HepG2 (cell line): ENCODE results near the gene SPAG9. TPM values are rescaled to one million over a fixed set of nuclear protein-coding genes. Genes with fewer than 3 reads are reported as not detected.

ENCODE experiments used
- BCL6 ChIP-seq: IDR thresholded peaks from 2 replicates; pipeline ENCODE4 v1.6.1; 2016; ENCODE audit warnings: missing genetic modification reagents, missing compliant biosample characterization
- CBFB ChIP-seq: sonication (generic); formaldehyde crosslinking; IDR thresholded peaks from 2 replicates; pipeline ENCODE4 v1.4.0; 2020; ENCODE audit warnings: missing genetic modification reagents
- ETV5 ChIP-seq: IDR thresholded peaks from 2 replicates; pipeline ENCODE4 v1.6.1; 2018; ENCODE audit warnings: missing biosample characterization, missing genetic modification reagents, inconsistent platforms, borderline replicate concordance
- HMG20A ChIP-seq: IDR thresholded peaks from 2 replicates; pipeline ENCODE4 v1.6.1; 2016; ENCODE audit warnings: borderline replicate concordance
- HMGA1 ChIP-seq: sonication (generic); formaldehyde crosslinking; conservative IDR thresholded peaks from 2 replicates; pipeline ENCODE4 v1.4.0; 2020; ENCODE audit warnings: missing genetic modification reagents
- HOXA3 ChIP-seq: sonication (generic); formaldehyde crosslinking; IDR thresholded peaks from 2 replicates; pipeline ENCODE4 v1.5.0; 2020; ENCODE audit warnings: missing genetic modification reagents
- JUN ChIP-seq: sonication (generic); formaldehyde crosslinking; IDR thresholded peaks from 2 replicates; pipeline ENCODE4 v1.4.0; 2020; ENCODE audit warnings: mild to moderate bottlenecking, missing genetic modification reagents
- KLF13 ChIP-seq: sonication (generic); formaldehyde crosslinking; IDR thresholded peaks from 2 replicates; pipeline ENCODE4 v1.4.0; 2020; ENCODE audit warnings: mild to moderate bottlenecking, missing genetic modification reagents
- KMT2A ChIP-seq: sonication (generic); formaldehyde crosslinking; IDR thresholded peaks from 2 replicates; pipeline ENCODE4 v1.4.0; 2020; ENCODE audit warnings: missing genetic modification reagents
- NFIB ChIP-seq: sonication (generic); formaldehyde crosslinking; IDR thresholded peaks from 2 replicates; pipeline ENCODE4 v1.9.0; 2021; ENCODE audit warnings: missing genetic modification reagents, mild to moderate bottlenecking, borderline replicate concordance
- NR2C2 ChIP-seq: sonication (generic); formaldehyde crosslinking; IDR thresholded peaks from 2 replicates; pipeline ENCODE4 v1.4.0; 2020; ENCODE audit warnings: missing genetic modification reagents, mild to moderate bottlenecking, moderate library complexity, borderline replicate concordance
- PHF21A ChIP-seq: sonication (generic); formaldehyde crosslinking; IDR thresholded peaks from 2 replicates; pipeline ENCODE4 v1.5.0; 2020; ENCODE audit warnings: mild to moderate bottlenecking, missing genetic modification reagents
- PITX1 ChIP-seq: sonication (generic); formaldehyde crosslinking; IDR thresholded peaks from 2 replicates; pipeline ENCODE4 v1.5.1; 2020; ENCODE audit warnings: mild to moderate bottlenecking, missing genetic modification reagents
- RARA ChIP-seq: IDR thresholded peaks from 2 replicates; pipeline ENCODE4 v1.6.1; 2016; ENCODE audit warnings: missing genetic modification reagents, missing compliant biosample characterization
- RFXAP ChIP-seq: sonication (generic); formaldehyde crosslinking; IDR thresholded peaks from 2 replicates; pipeline ENCODE4 v1.4.0; 2020; ENCODE audit warnings: missing genetic modification reagents, borderline replicate concordance
- XRCC5 ChIP-seq: fragments of 200-400 bp; formaldehyde crosslinking; optimal IDR thresholded peaks from 2 replicates; pipeline ENCODE3; 2017; ENCODE audit warnings: mild to moderate bottlenecking, low read length
- ZFP41 ChIP-seq: sonication (generic); formaldehyde crosslinking; IDR thresholded peaks from 2 replicates; pipeline ENCODE4 v1.4.0; 2020; ENCODE audit warnings: mild to moderate bottlenecking, missing genetic modification reagents, borderline replicate concordance
- ZMYM3 ChIP-seq: sonication (generic); formaldehyde crosslinking; IDR thresholded peaks from 2 replicates; pipeline ENCODE4 v1.5.1; 2020; ENCODE audit warnings: mild to moderate bottlenecking, missing genetic modification reagents
- ZNF224 ChIP-seq: sonication (generic); formaldehyde crosslinking; IDR thresholded peaks from 2 replicates; pipeline ENCODE4 v1.5.0; 2020; ENCODE audit warnings: mild to moderate bottlenecking, missing genetic modification reagents
- ZNF263 ChIP-seq: sonication (generic); formaldehyde crosslinking; IDR thresholded peaks from 2 replicates; pipeline ENCODE4 v1.4.0; 2020; ENCODE audit warnings: missing genetic modification reagents
- ZNF766 ChIP-seq: sonication (generic); formaldehyde crosslinking; IDR thresholded peaks from 2 replicates; pipeline ENCODE4 v1.5.0; 2020; ENCODE audit warnings: missing genetic modification reagents, borderline replicate concordance
- ZNF776 ChIP-seq: sonication (generic); formaldehyde crosslinking; IDR thresholded peaks from 2 replicates; pipeline ENCODE4 v1.4.0; 2020; ENCODE audit warnings: mild to moderate bottlenecking, missing genetic modification reagents
- ZNF878 ChIP-seq: sonication (generic); formaldehyde crosslinking; IDR thresholded peaks from 2 replicates; pipeline ENCODE4 v1.8.1; 2023; ENCODE audit warnings: mild to moderate bottlenecking, missing genetic modification reagents, moderate library complexity
- polyA plus RNA-seq, 8 experiments: library from polyadenylated mRNA; depleted of rRNA in 3 of 8; stranded (reverse) in 7 of 8; unstranded in 1 of 8; fragments of >200 nt; fragmentation: Illumina TruSeq in 4 of 8; extraction: Trizol in 4 of 8; gene quantifications; 2 replicates each; pipeline versions ENCODE4 v1.2.1 to v1.2.3, GENCODE V29; 2011 to 2016; ENCODE audit warnings: low read depth in 4 of 8, missing spikeins in 1 of 8, mixed read lengths in 1 of 8; ENCODE audit not compliant: insufficient read depth in 1 of 8
- total RNA-seq, 5 experiments: library from RNA; depleted of rRNA; stranded (reverse); fragments of >200 nt; fragmentation: Illumina TruSeq; extraction: Trizol; gene quantifications; 2 replicates each; pipeline ENCODE4 v1.2.3, GENCODE V29; 2016; ENCODE audit warnings: low read depth in 1 of 5
- TF ChIP-seq, protein P1 (sequence below): sonication (generic); formaldehyde crosslinking; IDR thresholded peaks from 2 replicates; pipeline ENCODE4 v1.8.0; 2022; ENCODE audit warnings: missing genetic modification reagents, mild to moderate bottlenecking, inconsistent platforms, borderline replicate concordance
- TF ChIP-seq, protein P2 (sequence below): sonication (generic); formaldehyde crosslinking; IDR thresholded peaks from 2 replicates; pipeline ENCODE4 v1.4.0; 2020; ENCODE audit warnings: mild to moderate bottlenecking, low read depth, missing genetic modification reagents
- TF ChIP-seq, protein P3 (sequence below): IDR thresholded peaks from 2 replicates; pipeline ENCODE4 v1.6.1; 2012; ENCODE audit warnings: inconsistent platforms
- TF ChIP-seq, protein P4 (sequence below): sonication (generic); formaldehyde crosslinking; IDR thresholded peaks from 2 replicates; pipeline ENCODE4 v1.9.0; 2022; ENCODE audit warnings: low read depth, missing genetic modification reagents

Gene SPAG9
- total and polyA plus RNA-seq, 2 of the 13 experiments (the other 11 are each of a cell fraction or from before 2014, with no cell fraction given) = 43.2 to 78.6 TPM

DNA sequence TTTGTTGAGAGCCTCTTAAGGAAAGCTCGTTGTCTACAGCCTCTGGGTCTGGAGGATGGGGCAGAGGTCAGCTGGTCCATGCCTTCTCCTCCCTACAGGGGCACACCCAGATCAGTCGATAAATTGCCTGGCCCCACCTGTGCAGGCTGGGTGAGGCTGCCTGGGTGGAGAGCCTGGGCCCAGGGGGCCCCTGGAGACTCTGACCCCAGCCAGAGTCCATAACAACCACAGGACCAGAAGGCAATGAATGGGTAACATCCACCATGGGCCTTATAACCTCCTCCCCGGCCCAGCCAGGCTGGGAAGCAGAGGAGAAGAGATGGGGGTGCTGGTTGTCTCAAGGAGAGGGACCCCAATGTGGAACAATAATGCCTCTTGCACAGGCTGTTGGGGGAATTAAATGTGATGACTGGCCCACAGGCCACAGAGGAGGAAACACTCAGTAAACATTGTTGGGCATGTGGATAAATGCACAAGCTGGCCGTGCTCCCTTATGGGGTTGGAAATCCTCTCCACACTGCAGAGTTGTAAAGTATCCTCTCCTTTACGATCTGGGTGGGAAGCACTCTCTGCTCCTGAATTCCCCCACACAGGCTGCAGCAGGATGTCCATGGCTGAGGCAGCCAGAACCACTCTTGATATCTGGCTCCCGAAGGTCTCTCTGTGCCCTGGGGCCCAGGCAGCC is 197.8 kb downstream of the SPAG9 start (continued):
- TF ChIP-seq HMGA1 (CRISPR knock-in tag) = no peak
- TF ChIP-seq PHF21A = 0 out of 2 replicates have a peak, but pooled peaks have one; percentile 57
- no peak for TF ChIP-seq NFIB (CRISPR knock-in tag)
- 0 out of 2 replicates have a peak, but pooled peaks have one; percentile 11 for TF ChIP-seq RARA (CRISPR knock-in tag)
- TF ChIP-seq ETV5 (CRISPR knock-in tag) = no peak
- no peak for TF ChIP-seq ZNF878 (CRISPR knock-in tag)
- no peak for TF ChIP-seq ZNF766 (CRISPR knock-in tag)
- no peak for TF ChIP-seq ZFP41 (CRISPR knock-in tag)
- TF ChIP-seq, protein P1, sequence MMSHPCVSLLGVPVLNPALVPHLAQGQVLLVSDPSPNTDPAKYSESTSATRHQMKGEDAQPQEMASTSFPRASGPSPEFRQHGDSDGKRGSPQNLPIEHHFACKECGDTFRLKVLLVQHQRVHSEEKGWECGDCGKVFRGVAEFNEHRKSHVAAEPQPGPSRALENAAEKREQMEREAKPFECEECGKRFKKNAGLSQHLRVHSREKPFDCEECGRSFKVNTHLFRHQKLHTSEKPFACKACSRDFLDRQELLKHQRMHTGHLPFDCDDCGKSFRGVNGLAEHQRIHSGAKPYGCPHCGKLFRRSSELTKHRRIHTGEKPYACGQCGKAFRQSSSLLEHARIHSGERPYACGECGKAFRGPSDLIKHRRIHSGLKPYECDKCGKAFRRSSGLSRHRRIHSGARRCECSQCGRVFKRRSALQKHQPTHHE (CRISPR knock-in tag) = no peak
- no peak for TF ChIP-seq BCL6 (CRISPR knock-in tag)
- TF ChIP-seq, protein P2, sequence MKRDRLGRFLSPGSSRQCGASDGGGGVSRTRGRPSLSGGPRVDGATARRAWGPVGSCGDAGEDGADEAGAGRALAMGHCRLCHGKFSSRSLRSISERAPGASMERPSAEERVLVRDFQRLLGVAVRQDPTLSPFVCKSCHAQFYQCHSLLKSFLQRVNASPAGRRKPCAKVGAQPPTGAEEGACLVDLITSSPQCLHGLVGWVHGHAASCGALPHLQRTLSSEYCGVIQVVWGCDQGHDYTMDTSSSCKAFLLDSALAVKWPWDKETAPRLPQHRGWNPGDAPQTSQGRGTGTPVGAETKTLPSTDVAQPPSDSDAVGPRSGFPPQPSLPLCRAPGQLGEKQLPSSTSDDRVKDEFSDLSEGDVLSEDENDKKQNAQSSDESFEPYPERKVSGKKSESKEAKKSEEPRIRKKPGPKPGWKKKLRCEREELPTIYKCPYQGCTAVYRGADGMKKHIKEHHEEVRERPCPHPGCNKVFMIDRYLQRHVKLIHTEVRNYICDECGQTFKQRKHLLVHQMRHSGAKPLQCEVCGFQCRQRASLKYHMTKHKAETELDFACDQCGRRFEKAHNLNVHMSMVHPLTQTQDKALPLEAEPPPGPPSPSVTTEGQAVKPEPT (CRISPR knock-in tag) = 0 out of 2 replicates have a peak, but pooled peaks have one; percentile 25
- no peak for TF ChIP-seq XRCC5
- TF ChIP-seq, protein P3, sequence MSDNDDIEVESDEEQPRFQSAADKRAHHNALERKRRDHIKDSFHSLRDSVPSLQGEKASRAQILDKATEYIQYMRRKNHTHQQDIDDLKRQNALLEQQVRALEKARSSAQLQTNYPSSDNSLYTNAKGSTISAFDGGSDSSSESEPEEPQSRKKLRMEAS = peak; percentile 18; the same call in 1 of the 2 replicates
- peak; percentile 96 for TF ChIP-seq ZNF263 (CRISPR knock-in tag)
- no peak for TF ChIP-seq ZNF776
- 0 out of 2 replicates have a peak, but pooled peaks have one; percentile 25 for TF ChIP-seq JUN (CRISPR knock-in tag)
- no peak for TF ChIP-seq CBFB (CRISPR knock-in tag)
- no peak for TF ChIP-seq NR2C2
- no peak for TF ChIP-seq HOXA3
- no peak for TF ChIP-seq HMG20A
- TF ChIP-seq ZMYM3 (CRISPR knock-in tag) = peak; percentile 40; the same call in 1 of the 2 replicates
- no peak for TF ChIP-seq RFXAP (CRISPR knock-in tag)
- TF ChIP-seq KMT2A (CRISPR knock-in tag) = no peak
- TF ChIP-seq, protein P4, sequence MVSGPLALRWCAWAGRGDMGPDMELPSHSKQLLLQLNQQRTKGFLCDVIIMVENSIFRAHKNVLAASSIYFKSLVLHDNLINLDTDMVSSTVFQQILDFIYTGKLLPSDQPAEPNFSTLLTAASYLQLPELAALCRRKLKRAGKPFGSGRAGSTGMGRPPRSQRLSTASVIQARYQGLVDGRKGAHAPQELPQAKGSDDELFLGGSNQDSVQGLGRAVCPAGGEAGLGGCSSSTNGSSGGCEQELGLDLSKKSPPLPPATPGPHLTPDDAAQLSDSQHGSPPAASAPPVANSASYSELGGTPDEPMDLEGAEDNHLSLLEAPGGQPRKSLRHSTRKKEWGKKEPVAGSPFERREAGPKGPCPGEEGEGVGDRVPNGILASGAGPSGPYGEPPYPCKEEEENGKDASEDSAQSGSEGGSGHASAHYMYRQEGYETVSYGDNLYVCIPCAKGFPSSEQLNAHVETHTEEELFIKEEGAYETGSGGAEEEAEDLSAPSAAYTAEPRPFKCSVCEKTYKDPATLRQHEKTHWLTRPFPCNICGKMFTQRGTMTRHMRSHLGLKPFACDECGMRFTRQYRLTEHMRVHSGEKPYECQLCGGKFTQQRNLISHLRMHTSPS (CRISPR knock-in tag) = peak; percentile 62; the same call in 1 of the 2 replicates
- no peak for TF ChIP-seq KLF13 (CRISPR knock-in tag)
- TF ChIP-seq ZNF224 (CRISPR knock-in tag) = 0 out of 2 replicates have a peak, but pooled peaks have one; percentile 54
- TF ChIP-seq PITX1 (CRISPR knock-in tag) = peak; percentile 63; the same call in 1 of the 2 replicates
